SH-SY5Y (cell line): ENCODE measurements around the gene CHMP6.

Experiments
- GATA2 ChIP-seq: IDR thresholded peaks from 2 replicates; pipeline ENCODE4 v1.6.1; 2011; ENCODE audit warnings: mild to moderate bottlenecking, low read depth, low read length
- GATA3 ChIP-seq: IDR thresholded peaks from 2 replicates; pipeline ENCODE4 v1.6.1; 2011; ENCODE audit warnings: low read depth, mild to moderate bottlenecking, low read length, moderate library complexity

Gene CHMP6

DNA sequence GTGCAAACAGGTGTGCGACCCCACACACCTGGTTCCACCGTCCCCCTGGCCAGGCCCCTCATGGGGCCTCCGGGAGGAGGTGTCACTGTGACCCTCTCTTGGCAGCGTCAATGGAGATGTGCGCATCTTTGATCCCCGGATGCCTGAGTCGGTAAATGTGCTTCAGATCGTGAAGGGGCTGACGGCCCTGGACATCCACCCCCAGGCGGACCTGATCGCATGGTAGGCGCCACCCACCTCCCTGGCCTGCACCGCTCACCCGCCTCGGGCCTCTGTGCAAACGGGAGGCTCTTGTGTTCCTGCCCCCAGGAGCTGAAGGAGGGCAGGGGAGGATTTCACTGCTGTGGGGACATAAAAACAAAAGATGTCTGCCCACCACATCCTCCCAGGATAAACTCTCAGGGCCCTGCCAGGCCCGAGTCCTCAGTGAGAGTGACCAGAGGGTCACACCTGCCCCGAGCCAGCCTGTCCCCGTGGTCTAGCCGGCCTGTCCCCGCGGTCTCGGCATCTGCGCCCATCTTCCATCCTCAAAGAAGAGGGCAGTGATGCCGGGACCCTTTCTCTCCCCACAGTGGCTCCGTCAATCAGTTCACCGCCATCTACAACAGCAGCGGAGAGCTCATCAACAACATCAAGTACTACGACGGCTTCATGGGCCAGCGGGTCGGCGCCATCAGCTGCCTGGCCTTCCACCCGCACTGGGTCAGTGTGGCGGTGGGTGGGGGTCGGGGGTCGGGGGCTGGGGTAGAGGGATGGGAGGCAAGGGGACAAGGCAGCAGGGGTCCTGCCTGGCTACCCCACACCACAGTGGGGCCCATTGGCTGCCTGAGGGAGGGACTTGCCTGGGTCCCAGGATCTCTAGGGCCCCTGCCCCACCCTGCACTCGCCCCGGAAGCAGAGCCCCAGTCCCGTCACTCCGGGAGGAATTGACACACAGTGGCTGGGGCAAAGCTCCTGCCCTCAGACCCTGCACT, 29.0 kb upstream of the CHMP6 start:
- no peak for TF ChIP-seq GATA3
- no peak for TF ChIP-seq GATA2

DNA sequence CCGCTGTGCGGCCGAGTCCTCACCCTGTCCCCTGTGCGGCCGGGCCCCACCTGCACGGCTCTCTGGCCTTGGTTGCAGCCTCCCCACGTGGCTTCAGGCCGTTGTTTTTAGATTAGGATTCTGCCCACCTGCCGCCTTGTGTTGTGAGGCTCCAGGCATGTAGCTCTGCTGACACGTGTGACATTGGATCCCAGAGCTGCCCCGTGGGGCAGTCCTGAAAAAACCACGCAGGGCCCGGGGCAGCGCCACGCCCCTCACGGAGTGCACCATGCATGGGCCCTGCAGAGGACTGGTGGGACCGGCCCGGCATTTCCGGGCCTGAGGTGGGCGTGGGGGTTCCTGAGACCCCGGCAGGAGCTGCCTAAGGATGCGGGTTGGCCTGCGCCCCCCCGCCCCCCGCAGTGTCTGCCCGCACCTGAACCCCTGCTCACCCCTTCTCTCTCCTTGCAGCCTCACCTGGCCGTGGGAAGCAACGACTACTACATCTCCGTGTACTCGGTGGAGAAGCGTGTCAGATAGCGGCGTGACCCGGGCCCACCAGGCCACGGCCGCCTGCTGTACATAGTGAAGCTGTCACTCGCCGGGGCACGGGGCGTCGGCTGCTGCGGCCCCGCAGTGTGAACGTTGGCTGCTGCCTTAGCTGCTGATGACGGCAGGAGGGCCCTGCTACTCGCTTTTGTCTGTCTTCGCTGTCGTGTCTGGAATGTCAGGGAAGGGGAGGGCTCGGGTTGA, 27.7 kb upstream of the CHMP6 start:
- TF ChIP-seq GATA3 (no peak), GATA2 (no peak)

DNA sequence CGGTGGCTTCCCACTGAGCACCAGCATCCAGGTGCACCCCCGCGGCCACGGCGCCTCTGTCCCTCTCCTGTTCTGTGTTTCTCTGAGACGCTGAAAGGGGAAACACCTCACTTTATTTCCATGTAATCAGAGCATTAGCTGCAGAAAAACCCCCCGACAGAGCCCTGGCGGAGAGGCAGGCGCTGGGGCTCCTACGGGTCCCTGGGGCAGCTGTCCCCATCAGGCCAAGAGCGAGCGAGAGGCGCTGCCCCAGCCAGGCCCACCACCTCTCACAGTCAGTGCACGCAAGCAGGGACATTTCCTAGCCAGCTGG, 27.1 kb upstream of the CHMP6 start:
- TF ChIP-seq GATA3 (no peak), GATA2 (no peak)

DNA sequence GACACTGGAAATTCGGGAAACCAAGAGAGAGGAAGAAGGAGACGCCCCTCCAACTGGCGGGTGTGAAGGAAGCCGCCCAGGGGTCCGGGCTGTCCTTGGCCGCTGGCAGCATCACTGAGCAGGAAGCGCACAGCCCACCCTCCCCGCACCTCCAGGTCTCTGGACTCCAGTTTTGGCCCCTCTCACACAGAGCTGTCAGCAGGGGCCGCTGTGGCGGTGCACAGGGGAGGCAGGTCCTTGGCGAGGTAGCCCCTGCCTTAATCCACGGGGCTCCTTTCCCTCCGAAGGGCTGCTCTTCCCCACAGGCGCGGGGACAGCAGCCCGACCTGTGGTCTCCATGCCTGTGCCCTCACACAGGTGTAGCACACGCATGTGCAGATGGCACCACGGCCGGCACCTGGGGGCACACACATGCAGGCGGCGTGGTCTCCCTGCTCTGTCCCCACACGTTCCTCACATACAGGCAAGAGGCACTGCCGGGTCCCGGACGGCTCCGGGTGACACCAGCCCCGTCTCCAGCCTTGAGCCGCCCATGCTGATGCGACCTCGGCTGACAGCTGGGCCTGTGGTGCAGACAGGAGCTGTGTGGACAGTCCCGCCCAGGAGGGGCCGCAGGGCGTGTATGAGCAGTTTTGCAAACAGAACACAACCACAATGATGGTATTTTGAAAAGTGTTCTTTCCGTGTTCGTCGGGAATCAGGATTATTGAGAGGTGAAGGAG, 26.6 kb upstream of the CHMP6 start:
- TF ChIP-seq GATA3: no peak
- TF ChIP-seq GATA2: no peak

DNA sequence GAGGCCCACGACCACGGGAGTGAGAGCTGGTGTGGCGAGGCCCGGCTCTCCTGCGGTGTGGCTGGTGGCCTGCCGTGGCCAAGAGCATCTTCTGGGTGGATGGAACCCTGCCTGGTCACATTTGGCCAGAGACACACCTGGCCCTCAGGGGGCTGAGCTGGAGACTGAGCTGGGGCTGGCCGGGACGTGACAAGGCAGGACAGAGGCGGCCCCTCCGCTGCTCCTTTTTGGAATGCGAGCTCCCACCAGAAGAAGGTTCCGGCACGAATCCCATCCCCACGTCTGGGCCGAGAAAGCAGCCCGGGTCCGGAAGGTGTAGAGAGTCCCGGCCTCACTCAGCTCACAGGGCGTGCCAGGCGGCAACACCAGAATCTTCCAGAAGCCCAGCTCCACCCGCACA, 26.0 kb upstream of the CHMP6 start:
- TF ChIP-seq GATA3 (no peak), GATA2 (no peak)

DNA sequence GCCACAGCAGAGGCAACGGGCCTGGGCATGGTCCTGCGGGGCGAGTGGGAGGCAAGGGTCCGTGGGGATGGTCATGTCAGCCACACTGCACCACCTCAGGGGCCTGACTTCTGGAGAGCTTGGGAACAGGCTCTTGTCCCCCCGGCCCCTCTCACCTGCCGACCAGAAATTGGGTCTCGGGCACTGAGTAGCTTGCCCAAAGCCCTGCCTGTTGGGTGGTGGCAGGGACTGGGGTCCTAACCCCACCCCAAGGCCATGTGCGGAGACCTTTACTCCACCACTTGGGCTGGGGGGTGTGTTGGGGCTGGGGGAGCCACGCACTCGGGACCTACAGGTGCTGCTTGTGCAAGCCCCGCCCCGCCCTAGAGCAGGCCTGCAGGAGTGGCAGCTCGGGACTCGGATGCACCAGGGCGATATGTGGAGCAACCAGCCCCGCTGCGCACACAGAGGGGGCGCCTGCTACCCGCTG, 24.2 kb upstream of the CHMP6 start:
- TF ChIP-seq GATA3: no peak
- TF ChIP-seq GATA2: no peak

DNA sequence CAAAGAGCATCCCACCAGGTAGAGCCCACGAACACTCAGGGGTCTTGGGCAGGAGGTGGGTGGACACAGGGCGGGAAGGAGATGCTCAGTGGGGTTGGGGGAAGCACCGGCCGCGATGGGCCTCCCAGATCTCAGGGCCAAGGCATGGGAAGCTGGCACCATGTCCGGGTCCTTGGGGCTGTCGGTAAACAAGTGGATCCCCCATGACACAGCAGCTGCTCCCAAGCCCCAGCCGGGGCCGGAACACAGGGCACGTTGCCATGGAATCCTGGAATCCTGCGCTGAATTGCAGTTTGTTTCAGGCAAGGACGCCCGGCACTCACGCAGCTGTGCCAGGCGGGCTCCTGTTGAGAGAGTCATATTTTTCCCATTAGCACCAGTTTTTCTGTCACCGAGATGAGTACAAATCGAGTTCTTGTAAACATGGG, 23.0 kb upstream of the CHMP6 start:
- no peak for TF ChIP-seq GATA2
- TF ChIP-seq GATA3: no peak

DNA sequence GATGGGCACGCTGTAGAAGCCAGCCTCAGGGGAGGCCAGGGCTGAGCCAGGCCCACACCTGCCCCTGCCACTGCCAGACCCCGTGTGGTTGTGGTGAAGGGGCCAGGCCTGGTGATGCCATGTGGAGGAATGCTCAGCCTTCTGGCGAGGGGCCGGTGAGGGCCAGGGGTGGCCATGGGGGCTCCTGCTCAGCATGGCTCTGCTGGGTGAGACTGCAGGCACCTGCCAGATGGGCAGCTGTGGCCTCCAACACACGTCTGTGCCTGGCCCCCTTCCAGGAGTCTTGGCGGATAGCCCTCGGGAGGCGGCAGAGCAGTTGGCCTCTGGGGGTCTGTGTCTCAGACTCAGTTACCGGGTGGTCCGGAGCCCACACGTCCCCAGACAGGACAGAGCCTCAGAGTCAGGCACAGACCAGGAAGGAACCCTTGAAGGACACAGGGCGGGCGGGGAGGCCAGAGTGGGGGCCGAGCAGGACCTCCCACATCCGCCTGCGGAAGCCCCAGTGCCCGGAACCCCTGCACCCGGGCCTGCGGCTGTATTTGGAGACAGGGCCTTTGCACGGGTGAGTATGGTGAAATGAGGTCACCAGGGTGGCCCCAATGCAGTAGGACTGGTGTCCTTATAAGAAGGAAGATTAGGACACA, 22.5 kb upstream of the CHMP6 start:
- TF ChIP-seq GATA3 (no peak), GATA2 (no peak)

DNA sequence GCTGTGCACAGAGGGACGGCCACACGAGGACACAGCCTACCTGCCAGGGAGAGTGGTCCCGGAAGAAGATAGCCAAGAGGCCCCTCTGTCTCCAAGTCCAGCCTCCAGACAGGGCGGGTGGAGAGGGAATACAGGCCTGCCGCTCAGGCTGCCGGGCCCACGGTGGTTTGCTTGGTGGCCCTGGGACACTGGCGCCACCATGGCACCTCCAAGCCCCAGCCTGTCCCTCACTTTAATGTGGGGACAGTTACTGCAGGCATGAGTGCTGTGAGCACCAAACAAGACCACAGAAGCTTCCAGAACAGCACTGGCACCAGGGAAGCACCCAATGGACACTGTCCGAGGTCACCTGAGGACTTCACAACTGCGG, 22.0 kb upstream of the CHMP6 start:
- TF ChIP-seq GATA3: no peak
- TF ChIP-seq GATA2: no peak

DNA sequence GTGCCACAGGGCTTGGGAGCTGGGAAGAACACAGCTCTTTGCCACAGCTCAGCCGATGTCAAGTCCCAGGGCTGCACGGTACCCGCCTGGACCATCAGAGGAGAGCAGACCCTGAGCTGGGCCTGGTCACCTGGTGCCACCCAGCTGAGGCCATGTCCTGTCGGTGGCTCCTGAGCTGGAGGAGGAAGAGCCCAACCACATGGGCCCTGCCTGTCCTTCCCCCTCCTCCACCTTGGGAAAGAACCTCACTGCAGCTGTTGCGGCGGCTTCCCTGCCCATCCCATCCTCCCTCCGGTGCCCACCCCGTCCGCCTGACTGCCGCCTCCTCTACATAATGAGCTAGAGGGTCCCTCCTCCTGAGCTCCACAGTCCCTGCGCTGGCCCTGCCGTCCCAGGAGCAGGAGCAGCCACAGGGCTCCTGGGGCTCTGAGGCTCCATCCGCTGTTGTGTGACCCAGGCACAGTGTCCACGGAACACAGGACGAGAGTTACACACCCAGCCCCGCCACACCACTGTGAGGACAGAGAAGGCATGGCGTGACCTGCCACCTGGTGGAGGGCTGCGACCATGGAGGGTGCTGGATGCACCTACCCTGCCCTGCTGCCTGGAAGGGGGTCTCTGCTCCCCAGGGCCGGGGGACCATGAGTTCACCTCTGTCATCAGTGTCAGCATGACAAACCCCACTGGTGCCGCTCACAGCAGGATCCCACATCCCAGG, 21.4 kb upstream of the CHMP6 start:
- TF ChIP-seq GATA2 (no peak), GATA3 (no peak)

DNA sequence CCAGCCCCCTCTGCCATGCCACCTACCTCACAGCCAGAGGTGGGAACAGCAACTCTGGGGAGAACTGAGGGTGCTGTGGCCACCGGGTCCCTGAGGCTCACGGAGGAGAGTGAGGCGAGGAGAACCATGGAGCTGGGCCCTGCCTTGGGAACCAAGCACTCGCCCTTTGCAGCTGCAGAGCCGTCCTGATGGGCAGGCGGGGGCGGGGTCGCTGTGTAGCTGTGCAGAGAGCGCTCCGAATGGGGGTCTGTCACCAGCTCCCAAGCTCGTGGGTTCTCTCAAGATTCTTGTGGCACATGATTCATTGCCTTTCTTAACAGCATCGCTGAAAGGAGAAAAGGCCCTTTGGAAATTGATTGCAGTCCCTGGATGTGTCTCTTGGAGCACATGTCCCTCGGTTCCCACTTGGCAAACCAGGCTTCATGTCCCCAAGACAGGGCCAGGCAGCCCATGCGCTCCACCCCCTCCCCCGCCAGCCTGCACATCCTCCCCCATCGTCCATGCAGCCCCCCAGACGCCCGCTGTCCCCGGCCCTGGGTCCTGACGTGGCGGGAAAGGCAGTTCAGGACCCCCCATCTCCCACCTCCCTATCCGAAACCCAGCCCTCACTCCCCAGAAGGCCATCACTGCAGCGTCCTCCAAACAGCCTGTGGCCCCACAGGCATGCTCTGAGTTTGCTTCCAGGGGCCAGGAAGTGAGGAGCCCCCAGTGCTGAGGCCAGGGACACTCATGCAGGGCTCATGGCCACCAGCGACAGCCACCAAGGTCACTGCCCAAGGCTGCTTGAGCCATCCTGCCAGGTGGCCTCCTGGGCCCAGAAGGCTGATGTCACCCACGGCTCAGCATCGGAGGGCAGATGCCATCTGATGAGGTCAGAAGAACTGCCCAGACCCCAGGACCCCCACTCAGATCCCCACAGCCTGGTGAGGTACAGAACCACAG, 20.6 kb upstream of the CHMP6 start:
- TF ChIP-seq GATA2 (no peak), GATA3 (no peak)

DNA sequence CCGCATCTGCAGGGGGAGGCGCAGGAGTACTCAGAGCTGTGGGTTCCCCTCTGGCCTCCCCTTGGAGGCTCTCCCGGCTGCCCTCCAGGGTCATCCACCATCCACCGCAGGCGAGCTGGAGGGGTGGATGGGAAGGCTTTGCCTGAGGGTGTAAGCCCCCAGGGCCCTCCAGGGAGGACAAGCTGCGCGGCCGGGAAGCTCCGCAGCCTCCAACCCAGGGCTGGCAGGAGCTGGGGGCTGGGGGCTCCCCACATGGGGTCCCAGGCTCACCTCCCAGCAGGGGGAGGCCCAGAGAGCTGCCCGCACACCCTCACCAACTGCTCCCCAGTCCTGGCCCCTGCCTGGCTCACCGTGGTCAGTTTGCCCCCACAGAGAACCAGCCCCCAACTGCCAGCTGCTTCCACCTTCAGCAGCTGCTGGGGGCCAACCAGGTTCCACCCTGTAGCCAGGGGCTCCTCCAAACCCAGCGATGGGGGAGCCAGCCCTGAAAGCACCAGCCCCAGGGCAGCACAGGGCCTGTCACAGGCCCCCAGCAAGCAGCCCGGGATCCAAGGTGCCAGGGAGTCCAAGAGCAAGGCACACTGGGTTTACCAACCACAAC, 19.8 kb upstream of the CHMP6 start:
- TF ChIP-seq GATA3 (no peak), GATA2 (no peak)
